ENCODE results near the gene TMEM144.

DNA sequence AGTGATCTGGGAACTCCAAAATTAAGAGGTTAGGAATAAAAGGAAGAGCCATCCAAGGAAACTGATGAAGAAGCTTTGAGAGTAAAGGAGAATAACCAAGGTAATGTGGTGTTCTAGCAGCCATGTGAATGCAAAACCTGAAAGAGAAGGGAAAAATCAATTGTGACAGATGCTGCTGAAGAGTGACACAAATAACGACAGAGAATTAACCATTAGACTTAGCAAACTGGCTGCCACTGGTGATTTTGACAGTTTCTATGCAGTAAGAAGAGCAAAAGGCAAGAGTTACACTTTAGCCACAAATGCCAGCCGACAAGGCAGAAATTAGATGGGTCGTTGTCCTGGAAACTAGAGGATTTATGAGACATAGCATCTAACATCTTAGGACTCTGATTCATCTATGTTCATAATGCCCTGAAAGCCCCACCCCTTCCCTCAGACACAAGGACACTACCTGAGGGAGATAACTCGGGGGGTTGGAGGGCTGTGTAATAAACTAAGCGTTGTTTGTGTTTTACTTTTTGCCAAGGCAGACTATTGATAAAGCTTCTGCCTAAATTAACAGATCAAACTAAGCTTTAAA lies 13.0 kb upstream of the TMEM144 start:
- no peak for TF ChIP-seq CTCF (conservative IDR thresholded peaks at IDR 0.05)
- no peak for TF ChIP-seq ZFX (IDR thresholded peaks at IDR 0.05)
